GM12892 (cell line): ENCODE data around the gene TNS1.
"Not testable (repeated sequence)": the region's sequence is repeated elsewhere in the genome, so short reads cannot be mapped to it uniquely, and the experiment has no call there.

Experiments
- DNase-seq: peaks from one replicate; pipeline ENCODE4 v3.0.0; 2011; ENCODE audit not compliant: insufficient read length
- FAIRE-seq: peaks from 2 replicates; lab custom pipeline; 2011; peaks lifted over from hg19 to GRCh38; lab: Jason Lieb, UNC
- POLR2A ChIP-seq: IDR thresholded peaks from 2 replicates; pipeline ENCODE4 v1.6.1; 2011; ENCODE audit warnings: low read depth, low read length, control low read depth
- POLR2AphosphoS5 ChIP-seq: IDR thresholded peaks from 2 replicates; pipeline ENCODE4 v1.6.1; 2011; ENCODE audit warnings: low read depth, low read length, control low read depth
- TAF1 ChIP-seq: IDR thresholded peaks from 2 replicates; pipeline ENCODE4 v1.6.1; 2011; ENCODE audit warnings: low read depth, mild to moderate bottlenecking, control low read depth, low read length, borderline replicate concordance

TNS1 gene

GRCh38 chr2:217816396-217816869 is 186.4 kb downstream of the TNS1 start:
- no peak for FAIRE-seq
- TF ChIP-seq TAF1 (no peak), POLR2A (no peak), POLR2AphosphoS5 (no peak)
- no peak for DNase-seq

- DNase-seq, result no peak
- no peak for TF ChIP-seq POLR2AphosphoS5
- no peak for TF ChIP-seq TAF1
- no peak for TF ChIP-seq POLR2A
- FAIRE-seq, result no peak
Measured at GRCh38 chr2:217813828-217814227, 189.0 kb downstream of the TNS1 start.

- DNase-seq, result no peak
- TF ChIP-seq TAF1 (no peak), POLR2A (no peak), POLR2AphosphoS5 (no peak)
- FAIRE-seq, result no peak
Measured at GRCh38 chr2:217812170-217812569, 190.6 kb downstream of the TNS1 start.

- DNase-seq, result no peak
- TF ChIP-seq POLR2AphosphoS5 (no peak), POLR2A (no peak), TAF1 (no peak)
- no peak for FAIRE-seq
Measured at GRCh38 chr2:217810260-217810659, 192.5 kb downstream of the TNS1 start.

GRCh38 chr2:217809736-217810135 is 193.1 kb downstream of the TNS1 start:
- no peak for DNase-seq
- no peak for FAIRE-seq
- no peak for TF ChIP-seq POLR2AphosphoS5
- TF ChIP-seq POLR2A, result no peak
- TF ChIP-seq TAF1, result no peak

- FAIRE-seq, DNase-seq: not testable (repeated sequence)
Measured at GRCh38 chr2:217808967-217809366, 193.8 kb downstream of the TNS1 start.

GRCh38 chr2:217808326-217808725 is 194.5 kb downstream of the TNS1 start:
- TF ChIP-seq POLR2A (no peak), TAF1 (no peak), POLR2AphosphoS5 (no peak)
- no peak for FAIRE-seq
- DNase-seq, result no peak

- TF ChIP-seq TAF1, result no peak
- FAIRE-seq (no peak), DNase-seq (no peak)
Measured at GRCh38 chr2:217807753-217808152, 195.0 kb downstream of the TNS1 start.

GRCh38 chr2:217807025-217807424 is 195.8 kb downstream of the TNS1 start:
- FAIRE-seq, result no peak
- TF ChIP-seq POLR2AphosphoS5, result no peak
- TF ChIP-seq TAF1, result no peak
- no peak for TF ChIP-seq POLR2A
- no peak for DNase-seq

GRCh38 chr2:217806482-217806765 is 196.4 kb downstream of the TNS1 start:
- TF ChIP-seq POLR2AphosphoS5 (no peak), TAF1 (no peak), POLR2A (no peak)
- DNase-seq, result no peak
- no peak for FAIRE-seq

GRCh38 chr2:217805668-217806481 is 196.9 kb downstream of the TNS1 start:
- FAIRE-seq, result no peak
- TF ChIP-seq TAF1 (no peak), POLR2AphosphoS5 (no peak), POLR2A (no peak)
- no peak for DNase-seq

- TF ChIP-seq TAF1 (no peak), POLR2A (no peak), POLR2AphosphoS5 (no peak)
- DNase-seq, result no peak
- FAIRE-seq, result peak; percentile 99
Measured at GRCh38 chr2:217804791-217805667, 197.8 kb downstream of the TNS1 start.
